Left lung (tissue), 10 donors: ENCODE data around the gene SLC25A38. TPM values are rescaled to one million over a fixed set of nuclear protein-coding genes. Genes with fewer than 3 reads are reported as not detected.

Source experiments
- ATAC-seq: fragments of 200-7000 bp; cut with Tn5 transposase; one replicate; pipeline ENCODE4 v1.9.1; 2020; ENCODE audit warnings: moderate library complexity
- DNase-seq, 4 donors: peaks; one replicate each; pipeline ENCODE4 v3.0.0-alpha.2; 2013 to 2020
- H3K27ac ChIP-seq, 2 donors: fragments of 200-600 bp; sonication (generic) in 1 of 2; one replicate each; pipeline versions ENCODE4 v1.5.0 to v1.8.0; 2020 to 2021
- H3K27me3 ChIP-seq, 2 donors: fragments of 200-600 bp; sonication (generic) in 1 of 2; one replicate each; pipeline versions ENCODE4 v1.5.0 to v1.8.0; 2020 to 2021
- H3K36me3 ChIP-seq, 2 donors: fragments of 200-600 bp; sonication (generic) in 1 of 2; one replicate each; pipeline versions ENCODE4 v1.5.0 to v1.8.0; 2020 to 2021
- H3K4me1 ChIP-seq, 2 donors: fragments of 200-600 bp; one replicate each; pipeline ENCODE4 v1.8.0; 2021
- H3K4me3 ChIP-seq, 2 donors: fragments of 200-600 bp; sonication (generic) in 1 of 2; one replicate each; pipeline versions ENCODE4 v1.5.0 to v1.8.0; 2020 to 2021; ENCODE audit warnings: mild to moderate bottlenecking in 1 of 2
- H3K9me3 ChIP-seq, 2 donors: fragments of 200-600 bp; sonication (generic) in 1 of 2; one replicate each; pipeline versions ENCODE4 v1.5.0 to v1.8.0; 2020 to 2021
- intact Hi-C, 2 donors: fragments of 100-400 bp; cut with DNase I; formaldehyde crosslinking; loops; one replicate each; pipeline versions ENCODE4 v1.11.2 to v1.14.2; 2022
- polyA plus RNA-seq, 6 donors: library from polyadenylated mRNA; unstranded; fragments of 120-200 nt; gene quantifications; one replicate each; pipeline ENCODE4 v1.2.1, GENCODE V29; 2013; ENCODE audit not compliant: insufficient read length in 6 of 6
- total RNA-seq, 2 donors: library from RNA; stranded (reverse); fragmentation: NEBNext Ultra II Directional; extraction: Animal tissue kit (Norgen Biotek cat#: 25700); gene quantifications; one replicate each; pipeline ENCODE4 v1.2.1, GENCODE V29; 2021
- TF ChIP-seq, protein P1 (sequence below), 2 donors: fragments of 200-600 bp; sonication (generic) in 1 of 2; IDR thresholded peaks; one replicate each; pipeline versions ENCODE4 v1.5.0 to v1.8.0; 2021; ENCODE audit warnings: antibody characterized with exemption in 2 of 2
- donor health status: DM: no; HTN: yes; CAD: no.
- donor health status: DM: no; HTN: no; CAD: no.

Gene SLC25A38
- total and polyA plus RNA-seq, 8 donors: 28.9 to 41.5 (median 37.3) TPM

DNA sequence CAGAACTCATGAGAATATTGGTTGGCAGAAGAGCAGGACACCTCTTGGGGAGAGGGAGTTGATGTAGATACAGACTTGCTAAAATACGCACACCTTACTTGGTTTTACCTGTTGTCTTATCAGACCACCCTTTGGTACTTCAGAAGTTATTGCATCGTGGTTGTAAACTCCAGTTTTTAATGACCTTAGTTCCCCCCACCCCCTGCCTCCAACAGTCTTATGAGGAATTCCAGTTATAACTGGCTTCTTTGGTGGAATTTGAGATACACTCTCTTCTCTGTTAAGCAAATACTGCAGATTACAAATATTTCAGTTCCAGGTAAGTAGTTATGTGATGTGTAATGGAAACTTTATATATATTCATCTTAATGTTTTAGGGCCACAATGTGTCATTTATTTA lies 5.0 kb downstream of the SLC25A38 start:
- intact Hi-C loops: no loop called here
- no peak overlapping the region for H3K27ac ChIP-seq
- no peak overlapping the region for H3K4me3 ChIP-seq
- H3K27me3 ChIP-seq: no peaks in the 10 kb centered on the region
- TF ChIP-seq, protein P1, sequence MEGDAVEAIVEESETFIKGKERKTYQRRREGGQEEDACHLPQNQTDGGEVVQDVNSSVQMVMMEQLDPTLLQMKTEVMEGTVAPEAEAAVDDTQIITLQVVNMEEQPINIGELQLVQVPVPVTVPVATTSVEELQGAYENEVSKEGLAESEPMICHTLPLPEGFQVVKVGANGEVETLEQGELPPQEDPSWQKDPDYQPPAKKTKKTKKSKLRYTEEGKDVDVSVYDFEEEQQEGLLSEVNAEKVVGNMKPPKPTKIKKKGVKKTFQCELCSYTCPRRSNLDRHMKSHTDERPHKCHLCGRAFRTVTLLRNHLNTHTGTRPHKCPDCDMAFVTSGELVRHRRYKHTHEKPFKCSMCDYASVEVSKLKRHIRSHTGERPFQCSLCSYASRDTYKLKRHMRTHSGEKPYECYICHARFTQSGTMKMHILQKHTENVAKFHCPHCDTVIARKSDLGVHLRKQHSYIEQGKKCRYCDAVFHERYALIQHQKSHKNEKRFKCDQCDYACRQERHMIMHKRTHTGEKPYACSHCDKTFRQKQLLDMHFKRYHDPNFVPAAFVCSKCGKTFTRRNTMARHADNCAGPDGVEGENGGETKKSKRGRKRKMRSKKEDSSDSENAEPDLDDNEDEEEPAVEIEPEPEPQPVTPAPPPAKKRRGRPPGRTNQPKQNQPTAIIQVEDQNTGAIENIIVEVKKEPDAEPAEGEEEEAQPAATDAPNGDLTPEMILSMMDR (IDR thresholded peaks at IDR 0.05): no peak
- no peak for DNase-seq
- peaks cover 0 to 39% of the 10 kb centered on the region in 2 donors for H3K36me3 ChIP-seq
- H3K4me1 ChIP-seq: peaks cover 0 to 21% of the 10 kb centered on the region in 2 donors
- no peak for ATAC-seq
- H3K9me3 ChIP-seq: no peaks in the 10 kb centered on the region

DNA sequence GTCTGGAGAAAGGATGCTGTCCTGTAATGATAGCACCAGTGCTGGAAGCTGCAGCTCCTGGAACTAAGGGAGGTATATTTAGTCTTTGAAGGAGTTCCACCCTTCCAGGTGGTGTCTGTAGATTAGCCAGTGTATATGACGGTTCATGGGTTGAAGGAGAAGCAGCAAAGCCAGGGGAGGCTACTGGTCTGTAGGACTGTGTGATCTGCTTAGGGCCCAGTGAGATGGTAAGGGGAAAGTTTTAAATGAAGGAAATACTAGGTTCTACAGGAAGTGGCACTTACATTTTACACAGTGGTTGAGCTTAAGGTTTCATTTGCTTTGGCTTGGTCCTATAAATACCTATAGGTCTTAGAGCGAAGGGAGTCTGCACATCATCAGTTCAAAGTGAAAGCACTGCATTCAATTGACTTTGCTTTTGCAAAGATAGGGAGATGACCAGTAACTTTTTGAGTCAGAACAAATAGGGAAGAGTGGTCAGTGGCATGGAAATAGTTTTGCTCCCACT lies 5.6 kb downstream of the SLC25A38 start:
- DNase-seq (no peak), ATAC-seq (no peak)
- Histone ChIP-seq H3K4me1 (peaks cover 0 to 20% of the 10 kb centered on the region in 2 donors), H3K27me3 (no peaks in the 10 kb centered on the region), H3K36me3 (peaks cover 0 to 46% of the 10 kb centered on the region in 2 donors), H3K9me3 (no peaks in the 10 kb centered on the region), H3K4me3 (no peak overlapping the region), H3K27ac (no peak overlapping the region)
- TF ChIP-seq, protein P1 (IDR thresholded peaks at IDR 0.05): no peak
- intact Hi-C loops: no loop called here

DNA sequence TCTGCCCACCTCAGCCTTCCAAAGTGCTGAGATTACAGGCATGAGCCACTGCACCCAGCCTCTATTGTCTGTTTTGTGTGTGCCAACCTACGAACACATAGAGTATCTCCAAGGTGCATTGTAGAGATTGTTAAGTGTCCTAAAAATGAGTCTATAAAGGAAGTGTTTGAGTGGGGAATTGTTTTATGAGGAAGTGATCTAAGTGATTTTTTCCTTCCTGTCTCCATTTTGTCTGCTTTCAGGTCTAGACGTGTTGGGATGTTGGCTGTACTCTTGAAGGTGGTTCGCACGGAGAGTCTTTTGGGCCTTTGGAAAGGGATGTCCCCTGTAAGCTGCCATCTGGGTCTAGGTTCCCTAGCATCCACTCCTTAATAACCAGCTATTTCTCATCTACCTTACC lies 7.0 kb downstream of the SLC25A38 start:
- Histone ChIP-seq H3K36me3 (peaks cover 0 to 59% of the 10 kb centered on the region in 2 donors), H3K9me3 (no peaks in the 10 kb centered on the region)
- TF ChIP-seq, protein P1 (IDR thresholded peaks at IDR 0.05): no peak

DNA sequence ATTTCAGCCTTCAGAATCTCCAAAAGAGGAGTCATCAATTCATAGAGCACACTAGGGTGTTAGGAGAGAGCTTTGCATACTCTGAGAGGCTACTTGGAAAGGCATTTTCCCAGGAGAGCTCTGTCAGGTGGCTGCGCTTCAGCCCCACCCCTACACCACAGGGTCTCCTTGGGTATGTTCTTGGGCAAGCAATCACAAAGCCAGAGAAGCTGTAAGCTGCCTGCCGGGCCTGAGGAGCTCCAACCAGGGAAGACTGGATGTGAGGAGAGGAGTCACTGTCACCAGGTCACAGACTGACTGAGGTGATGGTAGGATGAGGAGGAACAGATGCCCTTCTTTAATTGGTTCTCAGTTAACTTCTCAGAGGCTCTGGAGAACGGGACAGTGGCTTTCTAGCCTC lies 13.5 kb downstream of the SLC25A38 start:
- ATAC-seq (no peak), DNase-seq (no peak)
- Histone ChIP-seq H3K27me3 (no peaks in the 10 kb centered on the region), H3K27ac (no peak overlapping the region), H3K4me3 (no peak overlapping the region), H3K4me1 (no peaks in the 10 kb centered on the region), H3K9me3 (no peaks in the 10 kb centered on the region), H3K36me3 (peaks cover 0 to 94% of the 10 kb centered on the region in 2 donors)
- intact Hi-C loops: no loop called here
- TF ChIP-seq, protein P1 (IDR thresholded peaks at IDR 0.05): no peak

More for the DNA sequence above, 7.0 kb downstream of the SLC25A38 start:
- H3K27ac ChIP-seq: no peak overlapping the region
- H3K4me1 ChIP-seq: peaks cover 0 to 10% of the 10 kb centered on the region in 2 donors
- no peak for ATAC-seq
- H3K4me3 ChIP-seq: no peak overlapping the region
- intact Hi-C loops: no loop called here
- DNase-seq: no peak
- H3K27me3 ChIP-seq: no peaks in the 10 kb centered on the region

DNA sequence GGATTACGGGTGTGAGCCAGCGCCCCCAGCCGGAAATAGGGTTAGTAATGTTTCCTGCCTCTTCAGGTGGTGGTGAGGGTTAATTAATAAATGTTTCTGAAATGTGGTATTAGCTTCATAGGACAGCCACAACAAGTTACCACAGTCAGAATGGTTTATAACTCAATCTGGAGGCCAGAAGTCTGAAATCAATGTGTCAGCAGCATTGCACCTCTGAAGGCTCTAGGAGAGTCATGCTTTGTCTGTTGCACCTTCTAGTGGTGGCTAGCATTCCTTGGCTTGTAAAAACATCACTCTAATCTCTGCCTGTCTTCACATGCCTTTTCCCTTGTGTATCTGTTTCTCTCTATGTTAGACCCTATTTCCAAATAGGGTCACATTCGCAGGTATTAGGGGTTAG lies 15.5 kb downstream of the SLC25A38 start:
- no peak for DNase-seq
- no peaks in the 10 kb centered on the region for H3K27me3 ChIP-seq
- H3K9me3 ChIP-seq: no peaks in the 10 kb centered on the region
- H3K4me3 ChIP-seq: no peak overlapping the region
- H3K36me3 ChIP-seq: peaks cover 0 to 74% of the 10 kb centered on the region in 2 donors
- H3K27ac ChIP-seq: no peak overlapping the region
- TF ChIP-seq, protein P1 (IDR thresholded peaks at IDR 0.05): no peak
- no peak for ATAC-seq
- no peaks in the 10 kb centered on the region for H3K4me1 ChIP-seq
- intact Hi-C loops: no loop called here
